CD4-positive, CD25-positive, alpha-beta regulatory T cell (primary cell): ENCODE data around the gene SH3BGRL3. TPM values are rescaled to one million over a fixed set of nuclear protein-coding genes. Genes with fewer than 3 reads are reported as not detected.
A peak's percentile ranks its signal among the peaks of the same experiment; 100 is the strongest.
"Not testable (repeated sequence)": the region's sequence is repeated elsewhere in the genome, so short reads cannot be mapped to it uniquely, and the experiment has no call there.

Source experiments
- ATAC-seq, 2 donors: fragments of 150-1000 bp; cut with Tn5 transposase; one replicate each; pipeline ENCODE4 v1.10.0; 2021; ENCODE audit warnings: low read depth in 2 of 2, moderate number of reproducible peaks in 2 of 2, moderate library complexity in 1 of 2
- DNase-seq, 3 donors: peaks; one replicate each; pipeline versions ENCODE4 v3.0.0 to v3.0.0-alpha.2; 2012 to 2022; ENCODE audit warnings: mixed read lengths in 1 of 3
- H3K27ac ChIP-seq: one replicate; pipeline ENCODE4 v1.7.0; 2013; ENCODE audit warnings: mild to moderate bottlenecking, low read length; ENCODE audit not compliant: insufficient read depth, poor library complexity, severe bottlenecking
- H3K27me3 ChIP-seq: one replicate; pipeline ENCODE4 v1.7.0; 2013; ENCODE audit warnings: low read length; ENCODE audit not compliant: control insufficient read depth, insufficient read depth
- H3K36me3 ChIP-seq: one replicate; pipeline ENCODE4 v1.7.0; 2013; ENCODE audit warnings: mild to moderate bottlenecking, low read length, moderate library complexity; ENCODE audit not compliant: control insufficient read depth, insufficient read depth
- H3K4me1 ChIP-seq: 2 replicates; pipeline ENCODE4 v1.7.0; 2013; ENCODE audit warnings: mild to moderate bottlenecking, low read length; ENCODE audit not compliant: insufficient read depth, control insufficient read depth, poor library complexity, severe bottlenecking
- H3K4me3 ChIP-seq: one replicate; pipeline ENCODE4 v1.7.0; 2013; ENCODE audit warnings: low read depth, mild to moderate bottlenecking, low read length, moderate library complexity
- H3K9me3 ChIP-seq, 2 experiments: 1 replicate in 1 of 2; 2 replicates in 1 of 2; pipeline ENCODE4 v1.7.0; 2013; ENCODE audit warnings: low read length in 2 of 2, mild to moderate bottlenecking in 1 of 2, moderate library complexity in 1 of 2; ENCODE audit not compliant: control insufficient read depth in 2 of 2
- H3K27ac Mint-ChIP-seq, 3 donors: one replicate each; pipeline ENCODE4 v1.8.0; 2020 to 2022; ENCODE audit warnings: mild to moderate bottlenecking in 3 of 3, mixed read lengths in 3 of 3, moderate library complexity in 2 of 3
- H3K27me3 Mint-ChIP-seq: one replicate; pipeline ENCODE4 v1.8.0; 2022; ENCODE audit warnings: mild to moderate bottlenecking, mixed read lengths
- H3K36me3 Mint-ChIP-seq: one replicate; pipeline ENCODE4 v1.8.0; 2020; ENCODE audit warnings: mixed read lengths
- H3K4me1 Mint-ChIP-seq, 4 donors: one replicate each; pipeline ENCODE4 v1.8.0; 2020 to 2022; ENCODE audit warnings: mixed read lengths in 4 of 4, mild to moderate bottlenecking in 1 of 4
- H3K4me3 Mint-ChIP-seq, 4 donors: one replicate each; pipeline ENCODE4 v1.8.0; 2020 to 2022; ENCODE audit warnings: mild to moderate bottlenecking in 4 of 4, mixed read lengths in 4 of 4, moderate library complexity in 3 of 4
- H3K9me3 Mint-ChIP-seq, 7 donors: one replicate each; pipeline ENCODE4 v1.8.0; 2020 to 2022; ENCODE audit warnings: mixed read lengths in 7 of 7, mild to moderate bottlenecking in 3 of 7, moderate library complexity in 2 of 7
- polyA plus RNA-seq, 4 donors: library from polyadenylated mRNA; unstranded; fragments of 300-500 nt; fragmentation: Illumina TruSeq; gene quantifications; one replicate each; pipeline ENCODE4 v1.2.3, GENCODE V29; 2021
- total RNA-seq: library from RNA; stranded (reverse); gene quantifications from one replicate; pipeline ENCODE4 v1.2.3, GENCODE V29; 2022

Gene SH3BGRL3
- total and polyA plus RNA-seq, 5 donors from 2014 or later = 404 to 1,853 (median 1,136) TPM

GRCh38 chr1:26292735-26293134 lies 12.8 kb downstream of the SH3BGRL3 start:
- peak overlapping the region; percentile 11 for H3K27ac ChIP-seq
- not testable (repeated sequence) for DNase-seq, H3K9me3 Mint-ChIP-seq, H3K27me3 Mint-ChIP-seq, ATAC-seq, H3K4me3 ChIP-seq, H3K9me3 ChIP-seq, H3K27me3 ChIP-seq, H3K36me3 ChIP-seq, H3K4me3 Mint-ChIP-seq
- H3K4me1 ChIP-seq = peaks cover 53% of the 10 kb centered on the region
- H3K36me3 Mint-ChIP-seq = peaks cover 11% of the 10 kb centered on the region
- H3K27ac Mint-ChIP-seq = peak overlapping the region; percentile 80 to 100 (median 96)
- peaks cover 7 to 67% (median 36%) of the 10 kb centered on the region in 4 donors for H3K4me1 Mint-ChIP-seq

DNA sequence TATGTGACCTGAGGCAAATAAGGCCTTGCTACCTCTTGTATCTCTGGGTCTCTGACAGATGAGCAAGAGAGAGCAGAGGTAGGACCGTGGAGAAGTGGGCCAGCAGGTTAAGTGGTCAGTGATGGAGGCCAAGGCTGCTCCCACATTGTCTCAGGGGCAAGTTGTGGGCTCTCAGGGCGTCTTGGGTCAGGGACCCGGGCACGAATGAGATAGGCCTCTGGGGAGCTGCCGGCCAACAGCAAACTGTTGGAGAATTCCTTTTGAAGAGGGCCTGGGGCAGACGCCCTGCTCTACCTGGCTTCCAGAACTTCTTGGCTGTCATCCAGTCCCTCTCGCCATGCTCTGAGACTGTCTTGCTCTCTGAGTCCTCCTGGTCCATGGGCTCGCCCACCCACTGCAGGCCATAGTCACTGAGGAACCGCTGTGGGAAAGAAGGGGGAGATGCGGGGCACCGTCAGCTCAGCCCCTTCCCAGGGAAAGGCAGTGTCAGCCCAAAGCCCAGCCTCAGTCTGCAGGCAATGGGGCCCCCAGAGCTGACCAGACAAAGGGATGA lies 14.1 kb downstream of the SH3BGRL3 start:
- Mint-ChIP-seq H3K9me3 (peaks cover 0 to 2% (median 0%) of the 10 kb centered on the region in 7 donors), H3K36me3 (peaks cover 11% of the 10 kb centered on the region), H3K4me1 (peaks cover 0 to 58% (median 28%) of the 10 kb centered on the region in 4 donors), H3K27me3 (no peaks in the 10 kb centered on the region), H3K4me3 (no peak overlapping the region), H3K27ac (peak overlapping the region in 2 of 3 donors; percentile 93 to 96)
- Histone ChIP-seq H3K36me3 (no peaks in the 10 kb centered on the region), H3K4me1 (peaks cover 40% of the 10 kb centered on the region), H3K4me3 (no peak overlapping the region), H3K27ac (no peak overlapping the region), H3K9me3 (no peaks in the 10 kb centered on the region), H3K27me3 (no peaks in the 10 kb centered on the region)
- ATAC-seq (no peak), DNase-seq (no peak)

GRCh38 chr1:26295194-26296138 lies 15.6 kb downstream of the SH3BGRL3 start:
- ATAC-seq = no peak

DNA sequence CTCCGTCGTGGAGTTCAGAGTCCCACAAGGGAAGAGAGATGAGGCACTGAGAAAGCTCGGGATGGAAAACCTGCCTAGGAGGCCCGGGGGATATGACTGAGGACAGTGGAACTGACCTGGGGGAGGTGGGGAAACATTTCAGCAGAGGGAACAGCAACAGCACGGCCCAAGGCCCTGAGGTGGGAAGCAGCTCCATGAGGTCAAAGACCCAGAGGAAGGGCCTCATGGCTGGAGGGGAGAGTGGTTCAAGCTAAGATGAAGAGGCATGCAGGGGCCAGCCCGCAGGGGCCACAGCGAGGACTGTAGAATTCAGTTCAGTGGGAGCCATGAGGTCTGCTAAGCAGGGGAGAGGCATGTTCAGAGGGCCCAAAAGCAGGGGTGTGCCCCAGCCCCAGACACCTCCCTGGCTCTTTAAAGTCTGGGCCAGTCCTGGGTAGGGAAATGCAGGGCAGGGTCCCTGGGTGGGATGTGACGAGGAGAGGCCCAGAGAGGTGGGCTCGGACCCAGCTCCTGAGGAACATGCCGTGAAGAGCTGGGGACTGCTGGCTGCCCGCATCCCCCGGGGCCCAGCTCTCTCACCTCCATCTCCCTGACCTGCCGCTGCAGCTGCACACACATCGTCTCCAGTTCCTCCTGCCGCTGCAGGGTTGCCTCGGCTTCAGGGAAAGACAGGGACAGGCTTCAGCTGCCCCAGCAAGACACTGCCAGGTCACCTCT lies 16.6 kb downstream of the SH3BGRL3 start:
- no peak for DNase-seq
- Mint-ChIP-seq H3K4me1 (peaks cover 0 to 43% (median 15%) of the 10 kb centered on the region in 4 donors), H3K36me3 (peaks cover 11% of the 10 kb centered on the region), H3K4me3 (peak overlapping the region in 1 of 4 donors; percentile 32), H3K27ac (peak overlapping the region in 2 of 3 donors; percentile 91 to 96), H3K27me3 (no peaks in the 10 kb centered on the region), H3K9me3 (peaks cover 0 to 2% (median 0%) of the 10 kb centered on the region in 7 donors)
- no peaks in the 10 kb centered on the region for H3K36me3 ChIP-seq
- no peak overlapping the region for H3K27ac ChIP-seq
- H3K9me3 ChIP-seq = no peaks in the 10 kb centered on the region
- no peak for ATAC-seq
- H3K4me3 ChIP-seq = no peak overlapping the region
- H3K27me3 ChIP-seq = no peaks in the 10 kb centered on the region
- peaks cover 15% of the 10 kb centered on the region for H3K4me1 ChIP-seq

More at GRCh38 chr1:26295194-26296138, 15.6 kb downstream of the SH3BGRL3 start:
- Histone ChIP-seq H3K4me3 (no peak overlapping the region), H3K9me3 (no peaks in the 10 kb centered on the region), H3K36me3 (no peaks in the 10 kb centered on the region), H3K4me1 (peaks cover 25% of the 10 kb centered on the region), H3K27me3 (no peaks in the 10 kb centered on the region), H3K27ac (no peak overlapping the region)
- DNase-seq = no peak
- Mint-ChIP-seq H3K36me3 (peaks cover 11% of the 10 kb centered on the region), H3K4me1 (peaks cover 0 to 53% (median 19%) of the 10 kb centered on the region in 4 donors), H3K27me3 (no peaks in the 10 kb centered on the region), H3K27ac (peak overlapping the region; percentile 60 to 96 (median 91)), H3K9me3 (peaks cover 0 to 2% (median 0%) of the 10 kb centered on the region in 7 donors), H3K4me3 (peak overlapping the region in 1 of 4 donors; percentile 54)

GRCh38 chr1:26297057-26297790 lies 17.3 kb downstream of the SH3BGRL3 start:
- Histone ChIP-seq H3K27me3 (no peaks in the 10 kb centered on the region), H3K27ac (no peak overlapping the region), H3K36me3 (no peaks in the 10 kb centered on the region), H3K4me3 (no peak overlapping the region), H3K4me1 (peaks cover 8% of the 10 kb centered on the region), H3K9me3 (no peaks in the 10 kb centered on the region)
- Mint-ChIP-seq H3K36me3 (peaks cover 8% of the 10 kb centered on the region), H3K27ac (peak overlapping the region in 1 of 3 donors; percentile 48), H3K4me1 (peaks cover 0 to 36% (median 13%) of the 10 kb centered on the region in 4 donors), H3K4me3 (no peak overlapping the region), H3K27me3 (no peaks in the 10 kb centered on the region), H3K9me3 (peaks cover 0 to 2% (median 0%) of the 10 kb centered on the region in 7 donors)
- no peak for DNase-seq
- ATAC-seq = no peak

DNA sequence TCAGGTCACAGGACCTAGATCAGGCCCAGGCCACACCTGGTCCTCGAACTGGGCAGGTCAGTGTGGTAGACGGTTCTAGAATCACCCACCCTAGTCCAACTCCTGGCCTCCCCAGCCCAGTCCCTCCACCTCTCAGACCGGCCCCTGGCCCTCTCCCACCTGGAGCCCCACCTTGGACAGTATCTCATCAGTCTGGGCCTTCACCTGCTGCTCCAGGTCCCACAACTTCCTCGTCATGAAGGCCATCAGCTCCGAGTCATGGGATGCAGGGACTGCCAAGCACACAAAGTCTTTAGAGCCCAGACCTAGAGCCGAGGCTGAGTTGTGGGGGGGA lies 17.9 kb downstream of the SH3BGRL3 start:
- H3K9me3 Mint-ChIP-seq = peaks cover 0 to 2% (median 0%) of the 10 kb centered on the region in 7 donors
- H3K27me3 ChIP-seq = no peaks in the 10 kb centered on the region
- H3K9me3 ChIP-seq = no peaks in the 10 kb centered on the region
- no peak overlapping the region for H3K4me3 ChIP-seq
- H3K27ac Mint-ChIP-seq = peak overlapping the region in 1 of 3 donors; percentile 78
- no peak overlapping the region for H3K27ac ChIP-seq
- no peak overlapping the region for H3K4me3 Mint-ChIP-seq
- H3K36me3 ChIP-seq = no peaks in the 10 kb centered on the region
- H3K4me1 Mint-ChIP-seq = peaks cover 0 to 35% (median 13%) of the 10 kb centered on the region in 4 donors
- H3K27me3 Mint-ChIP-seq = no peaks in the 10 kb centered on the region
- H3K4me1 ChIP-seq = peaks cover 5% of the 10 kb centered on the region
- peaks cover 8% of the 10 kb centered on the region for H3K36me3 Mint-ChIP-seq
- ATAC-seq (no peak), DNase-seq (no peak)
